KOPT-K1 (cell line): Measurements from ENCODE around the gene MTERF1.
"Not testable (repeated sequence)": the region's sequence is repeated elsewhere in the genome, so short reads cannot be mapped to it uniquely, and the experiment has no call there.

Source experiments
- H3K27ac ChIP-seq: fragments of 200-600 bp; sonication (generic); 2 replicates; pipeline ENCODE4 v1.5.1; 2016; ENCODE audit warnings: antibody characterized with exemption, mild to moderate bottlenecking, low read depth, low read length; ENCODE audit not compliant: poor library complexity, severe bottlenecking
- H3K36me3 ChIP-seq: fragments of 200-600 bp; sonication (generic); 2 replicates; pipeline ENCODE4 v1.5.1; 2017; ENCODE audit warnings: antibody characterized with exemption, mild to moderate bottlenecking, low read length, moderate library complexity; ENCODE audit not compliant: insufficient read depth
- H3K9me3 ChIP-seq: fragments of 200-600 bp; sonication (generic); 2 replicates; pipeline ENCODE4 v1.5.1; 2017; ENCODE audit warnings: antibody characterized with exemption, low read length, mild to moderate bottlenecking; ENCODE audit not compliant: insufficient read depth, poor library complexity, severe bottlenecking

MTERF1 gene

GRCh38 chr7:91864604-91865003, 15.9 kb downstream of the MTERF1 start:
- H3K9me3 ChIP-seq, H3K36me3 ChIP-seq, H3K27ac ChIP-seq: not testable (repeated sequence)

GRCh38 chr7:91864070-91864469, 16.4 kb downstream of the MTERF1 start:
- Histone ChIP-seq H3K27ac (no peak overlapping the region), H3K36me3 (0 out of 2 replicates have a peak, but pooled peaks cover 5% of the 10 kb centered on the region), H3K9me3 (no peaks in the 10 kb centered on the region)

- Histone ChIP-seq H3K36me3 (no peaks in the 10 kb centered on the region), H3K9me3 (peaks cover 13% of the 10 kb centered on the region), H3K27ac (no peak overlapping the region)
These were observed 28.2 kb downstream of the MTERF1 start for GRCh38 chr7:91852263-91852741.

- Histone ChIP-seq H3K36me3 (no peaks in the 10 kb centered on the region), H3K27ac (no peak overlapping the region), H3K9me3 (peaks cover 13% of the 10 kb centered on the region)
These were observed 30.0 kb downstream of the MTERF1 start for GRCh38 chr7:91850455-91850854.

- Histone ChIP-seq H3K36me3 (no peaks in the 10 kb centered on the region), H3K27ac (no peak overlapping the region), H3K9me3 (peaks cover 4% of the 10 kb centered on the region)
These were observed 32.5 kb downstream of the MTERF1 start for GRCh38 chr7:91847876-91848588.

- Histone ChIP-seq H3K9me3 (peaks cover 3% of the 10 kb centered on the region), H3K36me3 (no peaks in the 10 kb centered on the region), H3K27ac (no peak overlapping the region)
These were observed 33.3 kb downstream of the MTERF1 start for GRCh38 chr7:91847231-91847630.

- no peaks in the 10 kb centered on the region for H3K36me3 ChIP-seq
- H3K27ac ChIP-seq = no peak overlapping the region
- H3K9me3 ChIP-seq = peaks cover 7% of the 10 kb centered on the region
These were observed 34.1 kb downstream of the MTERF1 start for GRCh38 chr7:91846436-91846835.

GRCh38 chr7:91843831-91844230, 36.7 kb downstream of the MTERF1 start:
- no peaks in the 10 kb centered on the region for H3K36me3 ChIP-seq
- peaks cover 7% of the 10 kb centered on the region for H3K9me3 ChIP-seq
- no peak overlapping the region for H3K27ac ChIP-seq

- Histone ChIP-seq H3K27ac (no peak overlapping the region), H3K9me3 (peaks cover 7% of the 10 kb centered on the region), H3K36me3 (no peaks in the 10 kb centered on the region)
These were observed 42.1 kb downstream of the MTERF1 start for GRCh38 chr7:91838439-91838838.

GRCh38 chr7:91837397-91838070, 43.0 kb downstream of the MTERF1 start:
- Histone ChIP-seq H3K36me3 (no peaks in the 10 kb centered on the region), H3K27ac (no peak overlapping the region), H3K9me3 (peaks cover 7% of the 10 kb centered on the region)

GRCh38 chr7:91835826-91836368, 44.6 kb downstream of the MTERF1 start:
- Histone ChIP-seq H3K36me3 (no peaks in the 10 kb centered on the region), H3K9me3 (no peaks in the 10 kb centered on the region), H3K27ac (no peak overlapping the region)

- H3K36me3 ChIP-seq = no peaks in the 10 kb centered on the region
- H3K9me3 ChIP-seq = no peaks in the 10 kb centered on the region
- H3K27ac ChIP-seq = no peak overlapping the region
These were observed 45.2 kb downstream of the MTERF1 start for GRCh38 chr7:91835091-91835825.

GRCh38 chr7:91832493-91833045, 47.9 kb downstream of the MTERF1 start:
- Histone ChIP-seq H3K27ac (no peak overlapping the region), H3K9me3 (no peaks in the 10 kb centered on the region), H3K36me3 (no peaks in the 10 kb centered on the region)

GRCh38 chr7:91827169-91827568, 53.3 kb downstream of the MTERF1 start:
- no peaks in the 10 kb centered on the region for H3K36me3 ChIP-seq
- H3K27ac ChIP-seq = no peak overlapping the region
- no peaks in the 10 kb centered on the region for H3K9me3 ChIP-seq

- H3K36me3 ChIP-seq = no peaks in the 10 kb centered on the region
- no peaks in the 10 kb centered on the region for H3K9me3 ChIP-seq
- H3K27ac ChIP-seq = no peak overlapping the region
These were observed 54.1 kb downstream of the MTERF1 start for GRCh38 chr7:91826377-91826776.
